WTC11 (cell line): Measurements from ENCODE around the gene MEIS3. TPM values are rescaled to one million over a fixed set of nuclear protein-coding genes. Genes with fewer than 3 reads are reported as not detected.
A peak's percentile ranks its signal among the peaks of the same experiment; 100 is the strongest.

Experiments used
- ATAC-seq: fragments of 200-7000 bp; cut with Tn5 transposase; 2 replicates; pipeline ENCODE4 v1.10.0; 2021; ENCODE audit warnings: mild to moderate bottlenecking, moderate library complexity
- CTCF ChIA-PET: fragments of 300-600 bp; sonication (Branson Sonifier 250); formaldehyde crosslinking; loops from one replicate; lab custom pipeline; 2021; ENCODE audit warnings: antibody characterized with exemption; lab: Charles Lee
- POLR2A ChIA-PET: fragments of 350-600 bp; sonication (Branson Sonifier 250); formaldehyde crosslinking; loops from one replicate; lab custom pipeline; 2021; ENCODE audit warnings: antibody characterized with exemption; lab: Charles Lee
- DNase-seq: peaks from one replicate; pipeline ENCODE4 v3.0.0; 2021; ENCODE audit warnings: low spot score
- H3K27ac Mint-ChIP-seq: 2 replicates; pipeline ENCODE4 v1.8.0; 2021; ENCODE audit warnings: mixed read lengths
- H3K27me3 Mint-ChIP-seq: 2 replicates; pipeline ENCODE4 v1.8.0; 2021; ENCODE audit warnings: low read depth, mild to moderate bottlenecking, moderate library complexity, mixed read lengths
- H3K36me3 Mint-ChIP-seq: 2 replicates; pipeline ENCODE4 v1.8.0; 2021; ENCODE audit warnings: mixed read lengths
- H3K4me1 Mint-ChIP-seq: 2 replicates; pipeline ENCODE4 v1.8.0; 2022; ENCODE audit warnings: mixed read lengths
- H3K4me3 Mint-ChIP-seq: 2 replicates; pipeline ENCODE4 v1.8.0; 2021; ENCODE audit warnings: mild to moderate bottlenecking, moderate library complexity, mixed read lengths
- H3K9me3 Mint-ChIP-seq: 2 replicates; pipeline ENCODE4 v1.8.0; 2021; ENCODE audit warnings: mixed read lengths
- ATF2 ChIP-seq: sonication (generic); formaldehyde crosslinking; IDR thresholded peaks from 2 replicates; pipeline ENCODE4 v1.8.1; 2022; ENCODE audit warnings: low read depth, missing genetic modification reagents, borderline replicate concordance
- ATF3 ChIP-seq: sonication (generic); formaldehyde crosslinking; conservative IDR thresholded peaks from 2 replicates; pipeline ENCODE4 v1.8.1; 2022; ENCODE audit warnings: mild to moderate bottlenecking, missing genetic modification reagents
- ATF6 ChIP-seq: sonication (generic); formaldehyde crosslinking; IDR thresholded peaks from 2 replicates; pipeline ENCODE4 v1.8.1; 2023; ENCODE audit warnings: mild to moderate bottlenecking, missing genetic modification reagents
- NFE2L1 ChIP-seq: sonication (generic); formaldehyde crosslinking; IDR thresholded peaks from 2 replicates; pipeline ENCODE4 v1.8.1; 2023; ENCODE audit warnings: missing genetic modification reagents
- NFYB ChIP-seq: sonication (generic); formaldehyde crosslinking; conservative IDR thresholded peaks from 2 replicates; pipeline ENCODE4 v1.8.0; 2022; ENCODE audit warnings: low read depth, missing genetic modification reagents
- PRRX2 ChIP-seq: fragments of 250-450 bp; sonication (Bioruptor Pico); IDR thresholded peaks from 2 replicates; pipeline ENCODE4 v1.8.0; 2021; ENCODE audit warnings: mild to moderate bottlenecking
- RELA ChIP-seq: sonication (generic); formaldehyde crosslinking; IDR thresholded peaks from 2 replicates; pipeline ENCODE4 v1.8.1; 2022; ENCODE audit warnings: missing genetic modification reagents, mild to moderate bottlenecking, borderline replicate concordance
- SMAD4 ChIP-seq: sonication (generic); formaldehyde crosslinking; IDR thresholded peaks from 2 replicates; pipeline ENCODE4 v1.8.0; 2022; ENCODE audit warnings: mild to moderate bottlenecking, missing genetic modification reagents
- TEAD1 ChIP-seq: sonication (generic); formaldehyde crosslinking; IDR thresholded peaks from 2 replicates; pipeline ENCODE4 v1.8.0; 2022; ENCODE audit warnings: mild to moderate bottlenecking, missing genetic modification reagents
- ZMAT4 ChIP-seq: fragments of 250-450 bp; sonication (Bioruptor Pico); IDR thresholded peaks from 2 replicates; pipeline ENCODE4 v1.9.0; 2021; ENCODE audit warnings: mild to moderate bottlenecking
- ZNF219 ChIP-seq: sonication (generic); formaldehyde crosslinking; IDR thresholded peaks from 2 replicates; pipeline ENCODE4 v1.8.0; 2023; ENCODE audit warnings: missing genetic modification reagents, mild to moderate bottlenecking, borderline replicate concordance
- ZNF281 ChIP-seq: sonication (generic); formaldehyde crosslinking; IDR thresholded peaks from 2 replicates; pipeline ENCODE4 v1.8.0; 2023; ENCODE audit warnings: mild to moderate bottlenecking, missing genetic modification reagents
- ZNF317 ChIP-seq: sonication (generic); formaldehyde crosslinking; IDR thresholded peaks from 2 replicates; pipeline ENCODE4 v1.8.1; 2023; ENCODE audit warnings: low read depth, mild to moderate bottlenecking, moderate library complexity, missing genetic modification reagents, borderline replicate concordance
- ZNF423 ChIP-seq: fragments of 250-450 bp; sonication (Bioruptor Pico); IDR thresholded peaks from 2 replicates; pipeline ENCODE4 v2.1.2; 2022; ENCODE audit warnings: mild to moderate bottlenecking, moderate library complexity
- ZNF425 ChIP-seq: fragments of 250-450 bp; sonication (Bioruptor Pico); conservative IDR thresholded peaks from 2 replicates; pipeline ENCODE4 v1.9.0; 2021; ENCODE audit warnings: mild to moderate bottlenecking
- total RNA-seq: library from RNA; stranded (reverse); gene quantifications from 3 replicates; pipeline ENCODE4 v1.2.3, GENCODE V29; 2021
- TF ChIP-seq, protein P1 (sequence below): sonication (generic); formaldehyde crosslinking; IDR thresholded peaks from 2 replicates; pipeline ENCODE4 v1.8.1; 2023; ENCODE audit warnings: mild to moderate bottlenecking, missing genetic modification reagents
- TF ChIP-seq, protein P2 (sequence below): sonication (generic); formaldehyde crosslinking; IDR thresholded peaks from 2 replicates; pipeline ENCODE4 v1.8.0; 2022; ENCODE audit warnings: mild to moderate bottlenecking, missing genetic modification reagents
- TF ChIP-seq, protein P3 (sequence below): sonication (generic); formaldehyde crosslinking; IDR thresholded peaks from 2 replicates; pipeline ENCODE4 v1.8.1; 2022; ENCODE audit warnings: mild to moderate bottlenecking, moderate library complexity, missing genetic modification reagents
- TF ChIP-seq, protein P4 (sequence below): fragments of 250-450 bp; sonication (Bioruptor Pico); IDR thresholded peaks from 2 replicates; pipeline ENCODE4 v1.9.0; 2021; ENCODE audit warnings: moderate library complexity, mild to moderate bottlenecking, inconsistent platforms, borderline replicate concordance
- TF ChIP-seq, protein P5 (sequence below): sonication (generic); formaldehyde crosslinking; IDR thresholded peaks from 2 replicates; pipeline ENCODE4 v1.8.0; 2022; ENCODE audit warnings: mild to moderate bottlenecking, missing genetic modification reagents

Gene MEIS3
- total RNA-seq, 1 experiment from 2014 or later: 38.5 TPM

DNA sequence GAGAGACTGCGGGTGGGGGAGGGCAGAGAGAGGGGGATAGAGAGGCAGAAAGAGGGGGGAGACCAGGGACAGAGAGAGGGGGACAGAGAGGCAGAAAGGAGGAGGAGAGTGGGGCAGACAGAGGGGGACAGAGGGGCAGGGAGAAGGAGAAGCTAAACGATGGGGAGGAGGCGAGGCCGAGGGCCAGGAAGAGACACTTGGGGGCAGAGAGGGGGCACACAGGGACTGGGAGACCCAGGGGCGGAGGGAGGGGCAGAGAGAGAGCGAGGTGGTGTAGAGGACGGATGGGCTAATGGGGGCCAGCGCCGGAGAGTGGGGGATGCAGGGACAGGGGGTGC is 666 bp downstream of the MEIS3 start (continued):
- TF ChIP-seq ATF2 (CRISPR knock-in tag): no peak
- no peak for TF ChIP-seq TEAD1
- no peak for TF ChIP-seq ATF6
- TF ChIP-seq, all 79 proteins: peak for 0

- DNase-seq (no peak), ATAC-seq (no peak)
- H3K9me3 Mint-ChIP-seq: no peaks in the 10 kb centered on the region
- H3K4me3 Mint-ChIP-seq: peak overlapping the region; percentile 67
- peaks cover 15% of the 10 kb centered on the region for H3K36me3 Mint-ChIP-seq
- peaks cover 74% of the 10 kb centered on the region for H3K27me3 Mint-ChIP-seq
- H3K4me1 Mint-ChIP-seq: peaks cover 59% of the 10 kb centered on the region
- ChIA-PET CTCF (interaction anchor here (1.0 to 2.9 kb wide), 5 partner anchors 10 to 69 kb away, joined by 4 to 21 read pairs (median 8); partner anchors contain the start of gene DHX34), POLR2A (interaction anchor here (0.6 to 1.2 kb wide), 2 partner anchors 11 to 280 kb away, joined by 3 to 5 read pairs; no protein-coding TSS in a partner anchor)
- no peak overlapping the region for H3K27ac Mint-ChIP-seq
- TF ChIP-seq, protein P1, sequence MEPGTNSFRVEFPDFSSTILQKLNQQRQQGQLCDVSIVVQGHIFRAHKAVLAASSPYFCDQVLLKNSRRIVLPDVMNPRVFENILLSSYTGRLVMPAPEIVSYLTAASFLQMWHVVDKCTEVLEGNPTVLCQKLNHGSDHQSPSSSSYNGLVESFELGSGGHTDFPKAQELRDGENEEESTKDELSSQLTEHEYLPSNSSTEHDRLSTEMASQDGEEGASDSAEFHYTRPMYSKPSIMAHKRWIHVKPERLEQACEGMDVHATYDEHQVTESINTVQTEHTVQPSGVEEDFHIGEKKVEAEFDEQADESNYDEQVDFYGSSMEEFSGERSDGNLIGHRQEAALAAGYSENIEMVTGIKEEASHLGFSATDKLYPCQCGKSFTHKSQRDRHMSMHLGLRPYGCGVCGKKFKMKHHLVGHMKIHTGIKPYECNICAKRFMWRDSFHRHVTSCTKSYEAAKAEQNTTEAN: no peak
- TF ChIP-seq ZNF317 (CRISPR knock-in tag) (no peak), PRRX2 (CRISPR knock-in tag) (no peak), ZNF281 (CRISPR knock-in tag) (no peak), NFYB (CRISPR knock-in tag) (no peak; the same call in 1 of the 2 replicates), NFE2L1 (CRISPR knock-in tag) (0 out of 2 replicates have a peak, but pooled peaks have one; percentile 23), ZNF425 (CRISPR knock-in tag) (no peak), ZNF219 (CRISPR knock-in tag) (no peak), SMAD4 (no peak), ATF3 (CRISPR knock-in tag) (no peak), RELA (CRISPR knock-in tag) (no peak), ZMAT4 (CRISPR knock-in tag) (no peak), ZNF423 (CRISPR knock-in tag) (no peak)
- TF ChIP-seq, protein P2, sequence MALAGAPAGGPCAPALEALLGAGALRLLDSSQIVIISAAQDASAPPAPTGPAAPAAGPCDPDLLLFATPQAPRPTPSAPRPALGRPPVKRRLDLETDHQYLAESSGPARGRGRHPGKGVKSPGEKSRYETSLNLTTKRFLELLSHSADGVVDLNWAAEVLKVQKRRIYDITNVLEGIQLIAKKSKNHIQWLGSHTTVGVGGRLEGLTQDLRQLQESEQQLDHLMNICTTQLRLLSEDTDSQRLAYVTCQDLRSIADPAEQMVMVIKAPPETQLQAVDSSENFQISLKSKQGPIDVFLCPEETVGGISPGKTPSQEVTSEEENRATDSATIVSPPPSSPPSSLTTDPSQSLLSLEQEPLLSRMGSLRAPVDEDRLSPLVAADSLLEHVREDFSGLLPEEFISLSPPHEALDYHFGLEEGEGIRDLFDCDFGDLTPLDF (CRISPR knock-in tag): no peak
- TF ChIP-seq, protein P3, sequence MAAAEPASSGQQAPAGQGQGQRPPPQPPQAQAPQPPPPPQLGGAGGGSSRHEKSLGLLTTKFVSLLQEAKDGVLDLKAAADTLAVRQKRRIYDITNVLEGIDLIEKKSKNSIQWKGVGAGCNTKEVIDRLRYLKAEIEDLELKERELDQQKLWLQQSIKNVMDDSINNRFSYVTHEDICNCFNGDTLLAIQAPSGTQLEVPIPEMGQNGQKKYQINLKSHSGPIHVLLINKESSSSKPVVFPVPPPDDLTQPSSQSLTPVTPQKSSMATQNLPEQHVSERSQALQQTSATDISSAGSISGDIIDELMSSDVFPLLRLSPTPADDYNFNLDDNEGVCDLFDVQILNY (CRISPR knock-in tag): no peak
- TF ChIP-seq, protein P4, sequence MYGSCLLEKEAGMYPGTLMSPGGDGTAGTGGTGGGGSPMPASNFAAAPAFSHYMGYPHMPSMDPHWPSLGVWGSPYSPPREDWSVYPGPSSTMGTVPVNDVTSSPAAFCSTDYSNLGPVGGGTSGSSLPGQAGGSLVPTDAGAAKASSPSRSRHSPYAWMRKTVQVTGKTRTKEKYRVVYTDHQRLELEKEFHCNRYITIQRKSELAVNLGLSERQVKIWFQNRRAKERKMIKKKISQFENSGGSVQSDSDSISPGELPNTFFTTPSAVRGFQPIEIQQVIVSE: no peak
- TF ChIP-seq, protein P5, sequence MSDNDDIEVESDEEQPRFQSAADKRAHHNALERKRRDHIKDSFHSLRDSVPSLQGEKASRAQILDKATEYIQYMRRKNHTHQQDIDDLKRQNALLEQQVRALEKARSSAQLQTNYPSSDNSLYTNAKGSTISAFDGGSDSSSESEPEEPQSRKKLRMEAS: peak; percentile 59; the same call in 1 of the 2 replicates
Observed at GRCh38 chr19:47417746-47418691, 1.3 kb downstream of the MEIS3 start.
